ENCODE results near the gene COL17A1.

DNA sequence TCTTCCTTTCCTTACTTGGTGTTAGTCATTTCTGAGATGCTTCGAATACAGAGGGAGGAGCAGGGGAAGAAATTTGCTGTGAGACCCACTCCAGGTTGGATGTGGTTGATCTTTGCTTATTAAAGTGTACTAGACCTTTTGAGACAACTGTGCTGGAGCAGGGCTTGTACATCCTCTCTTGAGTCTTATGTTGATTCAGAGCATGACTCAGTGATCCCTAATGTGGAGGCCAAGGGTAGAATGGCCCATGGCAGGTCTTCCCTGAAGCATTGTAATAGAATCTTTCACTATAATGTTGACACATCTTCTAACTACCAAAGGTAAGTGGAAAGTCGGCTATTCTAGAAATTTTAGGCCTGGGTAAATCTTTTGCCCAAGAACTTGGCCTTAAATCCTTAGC lies 19.2 kb upstream of the COL17A1 start:
- TF ChIP-seq POLR2A (IDR thresholded peaks at IDR 0.05; ENCODE audit: low read length) (no peak), GATA1 (IDR thresholded peaks at IDR 0.05; ENCODE audit: low read depth, low read length) (no peak)
